ENCODE results near the gene TGFA.

DNA sequence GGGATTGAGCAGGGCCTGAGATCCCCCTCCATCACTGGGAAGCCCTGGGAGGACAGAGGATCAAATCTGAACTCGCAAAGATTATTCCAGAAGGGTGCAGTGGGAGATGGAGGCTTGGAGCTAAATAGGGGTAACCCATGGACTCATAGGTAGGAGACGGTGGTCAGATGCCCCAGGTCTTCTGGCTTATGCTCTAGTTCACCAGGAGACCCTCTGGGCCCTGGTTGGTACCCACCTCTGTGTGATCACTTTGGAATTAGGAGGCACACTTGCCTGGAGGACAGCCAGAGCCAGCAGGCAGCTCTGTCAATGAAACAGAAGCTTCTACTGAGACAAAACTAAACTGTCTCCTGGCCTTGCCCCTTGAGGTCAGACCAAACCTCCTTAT lies 110.6 kb downstream of the TGFA start:
- TF ChIP-seq CTCF (IDR thresholded peaks at IDR 0.05; ENCODE audit: low read length) (no peak), EZH2 (IDR thresholded peaks at IDR 0.05; ENCODE audit: borderline replicate concordance, low read length) (no peak)

All from OCI-LY1 (cell line).